ENCODE results near the gene FST. TPM values are rescaled to one million over a fixed set of nuclear protein-coding genes. Genes with fewer than 3 reads are reported as not detected.

The FST gene
- total and polyA plus RNA-seq, 2 of the 13 experiments (the other 11 are each of a cell fraction or from before 2014, with no cell fraction given): 38.6 to 136 TPM

GRCh38 chr5:53454719-53455000, 25.8 kb upstream of the FST start (continued):
- TF ChIP-seq SNRNP70 (IDR thresholded peaks at IDR 0.05; ENCODE audit: low read depth, low read length): no peak
- TF ChIP-seq MED1 (CRISPR knock-in tag; IDR thresholded peaks at IDR 0.05): no peak

- WGBS (ENCODE audit: low lambda C conversion rate): 31% methylated on average over 2 of the region's 2 CpGs
- TF ChIP-seq HOXA3 (CRISPR knock-in tag; IDR thresholded peaks at IDR 0.05) (no peak), GPBP1L1 (CRISPR knock-in tag; IDR thresholded peaks at IDR 0.05) (no peak), HOXA5 (CRISPR knock-in tag; IDR thresholded peaks at IDR 0.05) (no peak), MTA1 (CRISPR knock-in tag; IDR thresholded peaks at IDR 0.05; ENCODE audit: borderline replicate concordance) (no peak), ZSCAN31 (CRISPR knock-in tag; IDR thresholded peaks at IDR 0.05; ENCODE audit: low read depth) (no peak), KLF15 (CRISPR knock-in tag; IDR thresholded peaks at IDR 0.05; ENCODE audit: borderline replicate concordance) (no peak), ZNF629 (CRISPR knock-in tag; conservative IDR thresholded peaks at IDR 0.05) (no peak), ZNF577 (CRISPR knock-in tag; IDR thresholded peaks at IDR 0.05; ENCODE audit: borderline replicate concordance, low read depth) (no peak)
- CTCF ChIA-PET (ENCODE audit: low intra/inter-chr PET ratio, low total read pairs): no interaction called here
- POLR2A ChIA-PET: interaction anchor here (1.1 kb wide), 1 partner anchor 21 kb away, joined by 3 read pairs; no protein-coding TSS in a partner anchor
- no peaks in the 10 kb centered on the region for H3K79me2 ChIP-seq (ENCODE audit: insufficient read depth, low read length)
- intact Hi-C loops (cut with micrococcal nuclease; ENCODE audit: unreplicated experiment): no loop called here
- H3K27me3 ChIP-seq (ENCODE audit: control insufficient read depth in 1 of 2, insufficient read depth in 2 of 2, low read length in 2 of 2): peaks cover 0 to 1% of the 10 kb centered on the region in 2 experiments; a peak in 1 of 5 replicates
- H3K4me1 ChIP-seq (ENCODE audit: insufficient read depth, low read length): peaks cover 41% of the 10 kb centered on the region
- H3K9ac ChIP-seq (ENCODE audit: insufficient read depth, low read depth, low read length): no peak overlapping the region
- no peaks in the 10 kb centered on the region for H4K20me1 ChIP-seq (ENCODE audit: insufficient read depth, low read length)
- H3K4me2 ChIP-seq (ENCODE audit: low read depth, low read length): no peak overlapping the region
- FAIRE-seq: no peak
- in situ Hi-C loops (cut with HindIII; ENCODE audit: extremely low pct_ligation_motif_present, low pct_unique_long_range_greater_than_20kb): no loop called here
- no peak overlapping the region for H3K27ac ChIP-seq (ENCODE audit: extremely low read length, insufficient read depth, low read length)
- no peaks in the 10 kb centered on the region for H3K9me3 ChIP-seq (ENCODE audit: low read length)
- no peak for DNase-seq (ENCODE audit: low spot score)
- no peak overlapping the region for H2AFZ ChIP-seq (ENCODE audit: low read length)
- H3K4me3 ChIP-seq (replicated peaks in 1 of 3; ENCODE audit: insufficient read depth in 1 of 3, low read depth in 2 of 3, low read length in 3 of 3): no peak overlapping the region
- no TSS peak for BruUV-seq (replicated peaks)
- no peak for ATAC-seq
- no peaks in the 10 kb centered on the region for H3K36me3 ChIP-seq (replicated peaks in 1 of 2; ENCODE audit: control insufficient read depth in 1 of 2, insufficient read depth in 2 of 2, low read length in 2 of 2)
These were observed 24.1 kb upstream of the FST start for GRCh38 chr5:53456366-53456765.

Measured in HepG2 (cell line).